MCF 10A (cell line): ENCODE data around the gene CNTNAP2. TPM values are rescaled to one million over a fixed set of nuclear protein-coding genes. Genes with fewer than 3 reads are reported as not detected.

Source experiments
- BruUV-seq: library from RNA; stranded (reverse); fragments of 400-500 nt; replicated peaks from 2 replicates; lab custom pipeline; 2021; lab: Mats Ljungman, UMichigan
- CTCF ChIA-PET: fragments of 300-600 bp; sonication (Branson Sonifier 250); formaldehyde crosslinking; extraction: SDS; loops from one replicate; lab custom pipeline; 2021; ENCODE audit warnings: antibody characterized with exemption, inconsistent platforms; lab: Yijun Ruan, JAX
- POLR2A ChIA-PET: fragments of 300-600, 350-650 bp; sonication (Branson Sonifier 250); formaldehyde crosslinking; extraction: SDS; loops from one replicate; lab custom pipeline; 2020; ENCODE audit warnings: antibody characterized with exemption, inconsistent platforms; lab: Yijun Ruan, JAX
- DNase-seq: peaks from one replicate; pipeline ENCODE4 v3.0.0-alpha.2; 2018; ENCODE audit not compliant: unreplicated experiment
- H3K27ac Mint-ChIP-seq: one replicate; pipeline ENCODE4 v1.8.0; 2022; ENCODE audit warnings: mild to moderate bottlenecking, low read depth, mixed read lengths; ENCODE audit not compliant: unreplicated experiment
- H3K27me3 Mint-ChIP-seq: one replicate; pipeline ENCODE4 v1.8.0; 2022; ENCODE audit warnings: mixed read lengths; ENCODE audit not compliant: insufficient read depth, unreplicated experiment
- H3K36me3 Mint-ChIP-seq: one replicate; pipeline ENCODE4 v1.8.0; 2022; ENCODE audit warnings: mild to moderate bottlenecking, moderate library complexity, mixed read lengths; ENCODE audit not compliant: insufficient read depth, unreplicated experiment
- H3K4me1 Mint-ChIP-seq: one replicate; pipeline ENCODE4 v1.8.0; 2022; ENCODE audit warnings: mixed read lengths; ENCODE audit not compliant: insufficient read depth, unreplicated experiment
- H3K4me3 Mint-ChIP-seq: one replicate; pipeline ENCODE4 v1.8.0; 2022; ENCODE audit warnings: mild to moderate bottlenecking, moderate library complexity, mixed read lengths; ENCODE audit not compliant: unreplicated experiment
- H3K9me3 Mint-ChIP-seq: one replicate; pipeline ENCODE4 v1.8.0; 2022; ENCODE audit warnings: mixed read lengths; ENCODE audit not compliant: unreplicated experiment
- intact Hi-C: fragments of 100-400 bp; cut with micrococcal nuclease; formaldehyde crosslinking; loops from 2 replicates; pipeline ENCODE4 v1.14.1; 2022
- total RNA-seq: library from RNA; stranded (reverse); gene quantifications from 2 replicates; pipeline ENCODE4 v1.2.3, GENCODE V29; 2022
- TF ChIP-seq, protein P1 (sequence below): fragments of 200-600 bp; IDR thresholded peaks from one replicate; pipeline ENCODE4 v1.8.0; 2022; ENCODE audit warnings: antibody characterized with exemption, mild to moderate bottlenecking; ENCODE audit not compliant: unreplicated experiment

Gene CNTNAP2
- total RNA-seq, 1 experiment from 2014 or later, result 1.1 TPM

DNA sequence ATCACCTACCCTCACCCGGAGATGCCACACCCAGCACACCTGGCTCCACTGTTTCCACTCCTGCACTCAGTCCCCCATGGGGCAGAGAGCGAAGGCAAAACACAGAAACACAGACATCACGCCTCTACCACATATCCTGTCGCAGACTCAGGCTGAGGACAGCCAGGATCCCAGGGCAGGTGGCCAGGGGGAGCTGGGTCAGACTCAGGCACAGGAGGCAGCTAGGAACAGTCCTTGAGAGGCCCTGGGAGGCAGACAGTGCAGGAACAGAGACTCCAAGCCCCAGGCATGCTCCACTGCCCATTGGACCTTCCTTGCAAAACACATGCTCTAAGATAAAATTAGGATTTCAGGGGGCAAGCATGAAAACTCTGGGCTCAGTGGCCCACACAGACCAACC lies 2319.5 kb downstream of the CNTNAP2 start:
- Mint-ChIP-seq H3K27ac (no peak overlapping the region), H3K9me3 (no peaks in the 10 kb centered on the region), H3K4me1 (peaks cover 11% of the 10 kb centered on the region), H3K36me3 (no peaks in the 10 kb centered on the region), H3K4me3 (no peak overlapping the region), H3K27me3 (no peaks in the 10 kb centered on the region)
- ChIA-PET CTCF (interaction anchor here (1.3 kb wide), 1 partner anchor 9 kb away, joined by 4 read pairs; no protein-coding TSS in a partner anchor), POLR2A (no interaction called here)
- no peak for DNase-seq
- no TSS peak for BruUV-seq
- TF ChIP-seq, protein P1, sequence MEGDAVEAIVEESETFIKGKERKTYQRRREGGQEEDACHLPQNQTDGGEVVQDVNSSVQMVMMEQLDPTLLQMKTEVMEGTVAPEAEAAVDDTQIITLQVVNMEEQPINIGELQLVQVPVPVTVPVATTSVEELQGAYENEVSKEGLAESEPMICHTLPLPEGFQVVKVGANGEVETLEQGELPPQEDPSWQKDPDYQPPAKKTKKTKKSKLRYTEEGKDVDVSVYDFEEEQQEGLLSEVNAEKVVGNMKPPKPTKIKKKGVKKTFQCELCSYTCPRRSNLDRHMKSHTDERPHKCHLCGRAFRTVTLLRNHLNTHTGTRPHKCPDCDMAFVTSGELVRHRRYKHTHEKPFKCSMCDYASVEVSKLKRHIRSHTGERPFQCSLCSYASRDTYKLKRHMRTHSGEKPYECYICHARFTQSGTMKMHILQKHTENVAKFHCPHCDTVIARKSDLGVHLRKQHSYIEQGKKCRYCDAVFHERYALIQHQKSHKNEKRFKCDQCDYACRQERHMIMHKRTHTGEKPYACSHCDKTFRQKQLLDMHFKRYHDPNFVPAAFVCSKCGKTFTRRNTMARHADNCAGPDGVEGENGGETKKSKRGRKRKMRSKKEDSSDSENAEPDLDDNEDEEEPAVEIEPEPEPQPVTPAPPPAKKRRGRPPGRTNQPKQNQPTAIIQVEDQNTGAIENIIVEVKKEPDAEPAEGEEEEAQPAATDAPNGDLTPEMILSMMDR, result no peak
- intact Hi-C loops, result no loop called here

DNA sequence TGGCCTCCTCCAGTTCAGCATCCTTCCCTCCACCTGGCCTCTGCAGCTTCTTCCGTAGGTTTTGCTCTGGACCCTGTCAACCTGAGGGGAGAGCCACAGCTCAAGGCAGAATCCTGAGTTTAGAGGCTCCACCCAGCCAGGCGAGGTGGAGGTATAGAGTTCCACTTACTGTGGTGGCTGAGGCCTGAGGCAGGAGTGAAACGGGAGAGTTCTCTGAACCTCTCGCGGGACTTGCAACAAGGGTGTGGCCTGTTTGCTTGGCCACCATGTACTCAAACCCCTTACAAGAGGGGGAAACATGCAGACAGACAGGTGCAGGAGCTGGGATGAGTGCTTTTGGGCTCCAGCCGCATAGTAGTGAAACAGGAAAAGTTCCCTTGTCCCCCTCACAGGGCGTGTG lies 2320.0 kb downstream of the CNTNAP2 start:
- no peak for DNase-seq
- intact Hi-C loops, result no loop called here
- Mint-ChIP-seq H3K4me3 (no peak overlapping the region), H3K27ac (no peak overlapping the region), H3K36me3 (no peaks in the 10 kb centered on the region), H3K27me3 (no peaks in the 10 kb centered on the region), H3K4me1 (peaks cover 11% of the 10 kb centered on the region), H3K9me3 (no peaks in the 10 kb centered on the region)
- BruUV-seq, result no TSS peak
- TF ChIP-seq, protein P1, result no peak
- ChIA-PET POLR2A (no interaction called here), CTCF (interaction anchor here (1.3 kb wide), 1 partner anchor 8 kb away, joined by 4 read pairs; no protein-coding TSS in a partner anchor)

DNA sequence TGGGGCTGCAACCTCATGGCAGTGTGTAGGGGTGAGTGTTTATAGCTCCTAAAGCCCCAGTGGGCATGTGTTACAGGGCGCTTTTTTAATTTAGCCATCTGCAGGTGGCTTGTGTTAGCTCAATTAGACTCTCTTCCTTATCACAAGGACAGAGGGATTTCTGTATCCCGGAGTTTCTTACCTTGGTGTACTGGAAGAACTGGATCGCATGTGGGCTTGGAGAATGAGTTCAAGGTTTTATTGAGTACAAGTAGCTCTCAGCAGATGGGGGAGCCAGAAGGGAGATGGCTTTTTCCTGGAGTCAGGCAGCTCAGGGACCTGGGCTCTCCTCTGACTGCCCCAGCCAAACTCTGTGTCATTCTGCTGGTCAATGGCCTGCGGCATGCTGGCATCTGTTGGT lies 2320.4 kb downstream of the CNTNAP2 start:
- H3K27ac Mint-ChIP-seq, result no peak overlapping the region
- intact Hi-C loops, result no loop called here
- no peaks in the 10 kb centered on the region for H3K9me3 Mint-ChIP-seq
- H3K4me3 Mint-ChIP-seq, result no peak overlapping the region
- DNase-seq, result no peak
- TF ChIP-seq, protein P1, result no peak
- ChIA-PET POLR2A (no interaction called here), CTCF (interaction anchor here (0.6 to 1.3 kb wide), 3 partner anchors 8 to 166 kb away, joined by 3 to 4 read pairs (median 3); no protein-coding TSS in a partner anchor)
- peaks cover 11% of the 10 kb centered on the region for H3K4me1 Mint-ChIP-seq
- H3K36me3 Mint-ChIP-seq, result no peaks in the 10 kb centered on the region
- BruUV-seq, result no TSS peak
- H3K27me3 Mint-ChIP-seq, result no peaks in the 10 kb centered on the region

DNA sequence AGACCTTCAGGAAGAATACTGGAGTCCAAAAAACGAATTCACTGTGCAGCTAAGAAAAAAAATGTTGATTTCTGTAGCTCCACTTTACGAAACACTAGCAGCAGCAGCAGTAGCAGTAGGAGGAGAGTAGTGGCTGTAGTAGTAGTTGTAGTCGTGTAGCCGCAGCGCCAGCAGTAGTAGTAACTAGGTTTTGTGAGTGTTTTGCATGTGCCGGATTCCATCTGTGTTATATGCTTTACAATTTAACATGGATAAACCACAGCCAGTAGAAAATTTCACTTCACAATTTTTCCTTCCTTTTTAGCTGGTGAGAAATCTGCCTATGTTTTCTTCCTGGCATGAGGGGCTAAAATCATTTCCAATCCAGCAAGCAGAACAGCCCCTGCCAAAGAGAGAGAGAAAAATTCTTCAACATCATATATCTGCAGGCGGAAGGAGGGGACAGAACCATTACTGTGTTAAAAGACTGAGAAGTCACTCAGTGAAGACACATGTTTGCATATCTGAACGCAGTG lies 2325.6 kb downstream of the CNTNAP2 start:
- CTCF ChIA-PET, result interaction anchor here (1.2 kb wide), 1 partner anchor 43 kb away, joined by 4 read pairs; no protein-coding TSS in a partner anchor
- TF ChIP-seq, protein P1, result no peak
- H3K4me1 Mint-ChIP-seq, result no peaks in the 10 kb centered on the region
- no peak overlapping the region for H3K4me3 Mint-ChIP-seq
- no peaks in the 10 kb centered on the region for H3K9me3 Mint-ChIP-seq
- intact Hi-C loops, result no loop called here
- no TSS peak for BruUV-seq
- no peaks in the 10 kb centered on the region for H3K36me3 Mint-ChIP-seq
- POLR2A ChIA-PET, result no interaction called here
- H3K27me3 Mint-ChIP-seq, result no peaks in the 10 kb centered on the region
- H3K27ac Mint-ChIP-seq, result no peak overlapping the region
- DNase-seq, result no peak
